Spleen (tissue), 7 donors: ENCODE results near the gene CDC37.

Experiments used
- POLR2A ChIP-seq, 3 donors: fragments of 450-650 bp; IDR thresholded peaks; one replicate each; pipeline ENCODE4 v1.5.1; 2017; ENCODE audit warnings: antibody characterized with exemption in 3 of 3, mild to moderate bottlenecking in 1 of 3
- POLR2AphosphoS5 ChIP-seq, 3 donors: sonication (generic); formaldehyde crosslinking; IDR thresholded peaks; one replicate each; pipeline ENCODE4 v1.5.1; 2017; ENCODE audit warnings: antibody characterized with exemption in 3 of 3
- TF ChIP-seq, protein P1 (sequence below), 11 experiments: fragments of 200-600 bp in 7 of 11; fragments of 450-650 bp in 4 of 11; sonication (generic) in 4 of 11; IDR thresholded peaks in 8 of 11; conservative IDR thresholded peaks in 3 of 11; 1 replicate in 7 of 11; 2 replicates in 4 of 11; pipeline versions ENCODE4 v1.4.0 to v1.8.0; 2016 to 2021; ENCODE audit warnings: antibody characterized with exemption in 11 of 11, inconsistent platforms in 4 of 11, mild to moderate bottlenecking in 1 of 11
- donor health status: DM: no; HTN: no; CAD: no; lungs with moderate emphysema.
- donor health status: DM: no; HTN: no; CAD: no.
- donor health status: DM: no; HTN: no; CAD: no.

DNA sequence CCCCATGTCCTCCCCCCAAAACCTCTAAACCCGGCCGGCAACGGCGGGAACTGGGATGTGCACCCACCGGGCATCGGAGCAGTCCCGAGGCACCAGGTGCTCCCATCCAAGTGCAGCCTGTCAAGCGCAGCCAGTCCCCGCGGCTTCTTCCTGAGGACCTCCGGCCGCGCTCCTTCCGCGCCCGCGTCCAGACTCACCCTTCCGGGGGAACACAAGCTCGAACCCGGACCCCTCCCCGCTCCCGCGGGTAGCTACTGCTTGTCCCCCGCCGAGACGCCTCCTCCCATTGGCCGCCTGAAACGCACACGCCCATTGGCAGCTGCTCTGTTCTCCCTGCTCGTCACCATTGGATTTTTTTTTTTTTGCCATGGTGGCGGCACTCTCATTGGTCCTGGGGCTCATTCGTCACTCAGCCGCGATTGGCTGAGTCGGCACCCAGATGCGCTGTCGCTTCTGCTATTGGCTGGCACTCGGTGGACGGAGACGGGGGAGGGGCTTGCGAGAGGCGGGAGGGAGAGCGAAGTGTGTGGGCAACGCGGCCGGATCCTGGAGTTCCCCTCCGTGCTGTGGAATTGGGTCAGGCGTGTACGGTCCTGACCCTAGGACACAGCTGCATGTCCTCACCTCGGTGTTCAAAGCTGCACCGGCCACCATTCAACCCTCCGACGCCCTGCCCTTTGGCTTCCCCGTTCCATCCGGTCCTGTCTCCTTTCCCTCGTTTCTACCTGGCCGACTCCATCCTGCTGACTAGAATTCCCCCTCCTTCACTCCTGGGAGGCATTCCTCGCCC, 22.8 kb downstream of the CDC37 start, which contains the start of gene TYK2:
- TF ChIP-seq POLR2AphosphoS5 (IDR thresholded peaks at IDR 0.05) (peak; percentile 90 to 93 (median 93)), POLR2A (IDR thresholded peaks at IDR 0.05) (peak; percentile 10 to 48 (median 25))
- TF ChIP-seq, protein P1, sequence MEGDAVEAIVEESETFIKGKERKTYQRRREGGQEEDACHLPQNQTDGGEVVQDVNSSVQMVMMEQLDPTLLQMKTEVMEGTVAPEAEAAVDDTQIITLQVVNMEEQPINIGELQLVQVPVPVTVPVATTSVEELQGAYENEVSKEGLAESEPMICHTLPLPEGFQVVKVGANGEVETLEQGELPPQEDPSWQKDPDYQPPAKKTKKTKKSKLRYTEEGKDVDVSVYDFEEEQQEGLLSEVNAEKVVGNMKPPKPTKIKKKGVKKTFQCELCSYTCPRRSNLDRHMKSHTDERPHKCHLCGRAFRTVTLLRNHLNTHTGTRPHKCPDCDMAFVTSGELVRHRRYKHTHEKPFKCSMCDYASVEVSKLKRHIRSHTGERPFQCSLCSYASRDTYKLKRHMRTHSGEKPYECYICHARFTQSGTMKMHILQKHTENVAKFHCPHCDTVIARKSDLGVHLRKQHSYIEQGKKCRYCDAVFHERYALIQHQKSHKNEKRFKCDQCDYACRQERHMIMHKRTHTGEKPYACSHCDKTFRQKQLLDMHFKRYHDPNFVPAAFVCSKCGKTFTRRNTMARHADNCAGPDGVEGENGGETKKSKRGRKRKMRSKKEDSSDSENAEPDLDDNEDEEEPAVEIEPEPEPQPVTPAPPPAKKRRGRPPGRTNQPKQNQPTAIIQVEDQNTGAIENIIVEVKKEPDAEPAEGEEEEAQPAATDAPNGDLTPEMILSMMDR (IDR thresholded peaks at IDR 0.05 in 8 of 11, conservative IDR thresholded peaks at IDR 0.05 in 3 of 11): peak in 1 of 11 experiments; percentile 30
